ENCODE results near the gene FCHSD1. TPM values are rescaled to one million over a fixed set of nuclear protein-coding genes. Genes with fewer than 3 reads are reported as not detected.

FCHSD1 gene
- total RNA-seq, 2 donors from 2014 or later, result 34.8 to 40.9 TPM

GRCh38 chr5:141672071-141672840, 21.0 kb upstream of the FCHSD1 start:
- Histone ChIP-seq H3K27me3 (no peaks in the 10 kb centered on the region), H3K9me3 (no peaks in the 10 kb centered on the region), H3K4me1 (no peaks in the 10 kb centered on the region), H3K27ac (no peak overlapping the region), H3K4me3 (no peak overlapping the region), H3K36me3 (replicated peaks in 1 of 2; ENCODE audit: insufficient read depth in 1 of 2, low read depth in 2 of 2) (no peaks in the 10 kb centered on the region)
- ATAC-seq (no peak), DNase-seq (no peak)
- 82 to 86% methylated on average over 9 to 20 of the region's 23 CpGs for WGBS, 2 donors
- intact Hi-C loops (cut with DNase I), result no loop called here
- TF ChIP-seq CTCF (IDR thresholded peaks at IDR 0.05), result no peak
- no peak for TF ChIP-seq POLR2A (IDR thresholded peaks at IDR 0.05)

GRCh38 chr5:141669520-141669919, 18.3 kb upstream of the FCHSD1 start:
- TF ChIP-seq POLR2A (IDR thresholded peaks at IDR 0.05) (no peak), CTCF (IDR thresholded peaks at IDR 0.05) (no peak)
- ATAC-seq, result no peak

GRCh38 chr5:141668601-141669265, 17.5 kb upstream of the FCHSD1 start:
- intact Hi-C loops (cut with DNase I), result no loop called here
- H3K4me3 ChIP-seq, result no peak overlapping the region
- no peaks in the 10 kb centered on the region for H3K36me3 ChIP-seq (replicated peaks in 1 of 2; ENCODE audit: insufficient read depth in 1 of 2, low read depth in 2 of 2)
- ATAC-seq, result no peak
- H3K27ac ChIP-seq, result no peak overlapping the region
- no peaks in the 10 kb centered on the region for H3K9me3 ChIP-seq
- no peak for TF ChIP-seq POLR2A (IDR thresholded peaks at IDR 0.05)
- no peak for DNase-seq
- 62 to 74% methylated on average over 8 of the region's 8 CpGs for WGBS, 2 donors
- no peaks in the 10 kb centered on the region for H3K27me3 ChIP-seq
- peaks cover 7% of the 10 kb centered on the region for H3K4me1 ChIP-seq

More at GRCh38 chr5:141669520-141669919, 18.3 kb upstream of the FCHSD1 start:
- no peaks in the 10 kb centered on the region for H3K9me3 ChIP-seq
- no peak for DNase-seq
- H3K36me3 ChIP-seq (replicated peaks in 1 of 2; ENCODE audit: insufficient read depth in 1 of 2, low read depth in 2 of 2), result no peaks in the 10 kb centered on the region
- no peaks in the 10 kb centered on the region for H3K27me3 ChIP-seq
- H3K4me1 ChIP-seq, result peaks cover 7% of the 10 kb centered on the region
- 65 to 77% methylated on average over 4 of the region's 4 CpGs for WGBS, 2 donors
- no peak overlapping the region for H3K4me3 ChIP-seq
- intact Hi-C loops (cut with DNase I), result no loop called here
- no peak overlapping the region for H3K27ac ChIP-seq

DNA sequence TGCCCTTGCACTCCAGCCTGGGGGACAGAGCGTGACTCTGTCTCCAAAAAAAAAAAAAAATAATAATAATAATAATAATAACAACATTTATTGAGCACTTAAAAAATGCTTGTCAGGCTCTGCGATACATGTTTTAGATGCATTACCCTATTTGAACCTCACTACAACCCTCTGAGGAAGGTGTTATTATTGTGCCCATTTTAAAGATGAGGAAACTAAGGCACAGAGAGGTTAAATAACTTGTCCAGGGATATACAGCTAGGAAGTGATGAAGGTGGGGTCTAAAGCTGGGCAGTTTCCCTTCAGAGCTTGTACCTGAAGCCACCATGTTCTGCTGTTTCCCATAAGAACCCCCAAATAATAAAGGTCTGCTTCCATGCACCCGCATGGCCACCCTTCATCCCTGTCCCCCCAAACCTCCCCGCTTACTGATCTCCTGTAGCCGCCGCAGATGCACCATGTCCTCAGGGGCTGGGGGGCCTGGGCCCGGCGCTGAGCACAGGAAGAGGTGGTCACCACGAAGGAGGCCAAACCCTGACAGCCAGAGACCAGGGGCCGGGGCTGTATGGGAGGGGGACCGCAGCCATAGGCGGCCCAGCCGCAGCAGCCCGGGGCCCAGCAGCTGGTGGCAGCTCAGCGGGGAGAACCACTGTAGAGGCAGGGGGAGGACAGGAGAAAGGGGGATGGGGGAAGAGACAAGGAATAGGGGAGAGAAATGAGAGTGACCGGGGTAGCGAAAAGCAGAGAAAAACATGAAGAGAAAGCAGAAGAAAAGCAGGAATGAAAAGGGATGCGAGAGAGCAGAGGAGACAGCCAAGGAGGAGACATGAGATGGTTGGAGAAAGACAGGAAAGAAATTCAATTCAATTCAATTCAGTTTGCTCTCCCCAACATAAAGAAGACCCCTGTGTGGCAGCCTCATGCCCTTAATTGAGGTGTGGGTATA, 15.1 kb upstream of the FCHSD1 start:
- intact Hi-C loops (cut with DNase I), result no loop called here
- WGBS, 2 donors, result 89 to 94% methylated on average over 15 to 17 of the region's 18 CpGs
- H3K27ac ChIP-seq, result no peak overlapping the region
- H3K36me3 ChIP-seq (replicated peaks in 1 of 2; ENCODE audit: insufficient read depth in 1 of 2, low read depth in 2 of 2), result no peaks in the 10 kb centered on the region
- H3K9me3 ChIP-seq, result no peaks in the 10 kb centered on the region
- no peak for DNase-seq
- H3K4me1 ChIP-seq, result peaks cover 7% of the 10 kb centered on the region
- H3K27me3 ChIP-seq, result no peaks in the 10 kb centered on the region
- no peak for TF ChIP-seq POLR2A (IDR thresholded peaks at IDR 0.05)
- TF ChIP-seq CTCF (IDR thresholded peaks at IDR 0.05), result no peak
- no peak for ATAC-seq
- no peak overlapping the region for H3K4me3 ChIP-seq
